H1 (cell line): ENCODE results near the gene AIFM3. TPM values are rescaled to one million over a fixed set of nuclear protein-coding genes. Genes with fewer than 3 reads are reported as not detected.

Experiments
- CTCF ChIA-PET: fragments of 300-600 bp; sonication (Branson Sonifier 250); formaldehyde crosslinking; loops from one replicate; lab custom pipeline; 2021; ENCODE audit not compliant: partially characterized antibody; lab: Charles Lee
- POLR2A ChIA-PET: fragments of 300-600 bp; sonication (Branson Sonifier 250); formaldehyde crosslinking; loops from one replicate; lab custom pipeline; 2021; ENCODE audit warnings: inconsistent platforms; ENCODE audit not compliant: partially characterized antibody; lab: Charles Lee
- DNase-seq, 2 experiments: peaks; one replicate each; pipeline versions ENCODE4 v3.0.0 to v3.0.0-alpha.2; 2010 to 2022; ENCODE audit warnings: low spot score in 2 of 2, low read depth in 1 of 2, mixed read lengths in 1 of 2
- FAIRE-seq: peaks from 2 replicates; lab custom pipeline; 2011; peaks lifted over from hg19 to GRCh38; lab: Jason Lieb, UNC
- H2AFZ ChIP-seq: 2 replicates; pipeline ENCODE4 v1.8.1; 2012; ENCODE audit warnings: low read length, inconsistent platforms
- H2AK5ac ChIP-seq: 2 replicates; pipeline ENCODE4 v1.6.1; 2013; ENCODE audit warnings: low read depth, low read length
- H2BK120ac ChIP-seq: replicated peaks from 2 replicates; pipeline ENCODE3; 2013; ENCODE audit warnings: low read depth, low read length, inconsistent platforms
- H2BK12ac ChIP-seq: 2 replicates; pipeline ENCODE4 v1.6.1; 2013; ENCODE audit warnings: low read depth, low read length
- H2BK15ac ChIP-seq: 2 replicates; pipeline ENCODE4 v1.6.1; 2013; ENCODE audit warnings: low read length
- H2BK20ac ChIP-seq: 2 replicates; pipeline ENCODE4 v1.6.1; 2013; ENCODE audit warnings: low read length
- H2BK5ac ChIP-seq: 2 replicates; pipeline ENCODE4 v1.6.1; 2013; ENCODE audit warnings: low read depth, low read length
- H3K14ac ChIP-seq: 2 replicates; pipeline ENCODE4 v1.6.1; 2013; ENCODE audit warnings: inconsistent platforms; ENCODE audit not compliant: insufficient read length
- H3K18ac ChIP-seq: 2 replicates; pipeline ENCODE4 v1.6.1; 2013; ENCODE audit warnings: low read length; ENCODE audit errors: extremely low read depth
- H3K23ac ChIP-seq: 2 replicates; pipeline ENCODE4 v1.6.1; 2013; ENCODE audit warnings: inconsistent platforms; ENCODE audit not compliant: insufficient read length
- H3K23me2 ChIP-seq: 2 replicates; pipeline ENCODE4 v1.6.1; 2013; ENCODE audit warnings: low read depth, low read length
- H3K27ac ChIP-seq: 2 replicates; pipeline ENCODE4 v1.6.1; 2011; ENCODE audit warnings: low read depth, low read length, inconsistent platforms
- H3K27me3 ChIP-seq, 4 experiments: replicated peaks in 1 of 4; 1 replicate in 1 of 4; 2 replicates in 3 of 4; pipeline versions ENCODE4 v1.6.1 to v1.8.1; 2011 to 2013; ENCODE audit warnings: low read length in 3 of 4, mild to moderate bottlenecking in 3 of 4, inconsistent platforms in 2 of 4, mixed read lengths in 2 of 4, moderate library complexity in 1 of 4; ENCODE audit not compliant: control insufficient read depth in 3 of 4, insufficient read depth in 3 of 4; ENCODE audit errors: extremely low read depth in 1 of 4
- H3K36me3 ChIP-seq, 4 experiments: 2 replicates each; pipeline versions ENCODE4 v1.6.1 to v1.8.1; 2011 to 2013; ENCODE audit warnings: mild to moderate bottlenecking in 4 of 4, low read length in 3 of 4, moderate library complexity in 2 of 4, control low read depth in 1 of 4, inconsistent platforms in 1 of 4; ENCODE audit not compliant: insufficient read depth in 4 of 4, control insufficient read depth in 2 of 4
- H3K4ac ChIP-seq: replicated peaks from 2 replicates; pipeline ENCODE3; 2013; ENCODE audit warnings: low read length, low read depth, mixed read lengths, inconsistent platforms; ENCODE audit not compliant: insufficient read length
- H3K4me1 ChIP-seq, 4 experiments: replicated peaks in 1 of 4; 1 replicate in 1 of 4; 2 replicates in 3 of 4; pipeline versions ENCODE4 v1.6.1 to v1.8.1; 2011 to 2013; ENCODE audit warnings: low read length in 3 of 4, inconsistent platforms in 2 of 4, mixed read lengths in 1 of 4; ENCODE audit not compliant: insufficient read depth in 4 of 4, control insufficient read depth in 3 of 4
- H3K4me2 ChIP-seq, 2 experiments: 2 replicates each; pipeline versions ENCODE4 v1.6.1 to v1.8.1; 2011 to 2013; ENCODE audit warnings: low read depth in 2 of 2, low read length in 2 of 2, control low read depth in 1 of 2, inconsistent platforms in 1 of 2, mild to moderate bottlenecking in 1 of 2; ENCODE audit not compliant: insufficient read depth in 1 of 2
- H3K4me3 ChIP-seq, 4 experiments: fragments of 200-600, 300-600 bp in 1 of 4; sonication (generic), shearing (Covaris generic), sonication (Bioruptor Twin) in 1 of 4; 2 replicates each; pipeline versions ENCODE4 v1.5.1 to v1.8.1; 2011 to 2016; ENCODE audit warnings: low read length in 4 of 4, low read depth in 3 of 4, control low read depth in 2 of 4, inconsistent platforms in 2 of 4, mild to moderate bottlenecking in 2 of 4, mixed read lengths in 1 of 4, moderate library complexity in 1 of 4; ENCODE audit not compliant: insufficient read depth in 2 of 4; ENCODE audit errors: extremely low read depth in 1 of 4
- H3K56ac ChIP-seq: replicated peaks from 2 replicates; pipeline ENCODE3; 2013; ENCODE audit warnings: low read depth, mild to moderate bottlenecking, mixed read lengths, low read length, inconsistent platforms; ENCODE audit not compliant: insufficient read length
- H3K79me1 ChIP-seq: 2 replicates; pipeline ENCODE4 v1.6.1; 2013; ENCODE audit warnings: low read depth, low read length, control low read depth
- H3K79me2 ChIP-seq, 2 experiments: 2 replicates each; pipeline versions ENCODE4 v1.6.1 to v1.8.1; 2012 to 2013; ENCODE audit warnings: low read length in 2 of 2, mild to moderate bottlenecking in 2 of 2, inconsistent platforms in 1 of 2; ENCODE audit not compliant: insufficient read depth in 2 of 2, control insufficient read depth in 1 of 2
- H3K9ac ChIP-seq, 4 experiments: replicated peaks in 1 of 4; 1 replicate in 1 of 4; 2 replicates in 3 of 4; pipeline versions ENCODE4 v1.6.1 to v1.8.1; 2011 to 2013; ENCODE audit warnings: low read depth in 3 of 4, low read length in 3 of 4, control low read depth in 2 of 4, mild to moderate bottlenecking in 2 of 4, moderate library complexity in 2 of 4, inconsistent platforms in 1 of 4; ENCODE audit errors: extremely low read depth in 1 of 4
- H3K9me3 ChIP-seq, 2 experiments: 2 replicates each; pipeline versions ENCODE4 v1.6.1 to v1.8.1; 2012 to 2013; ENCODE audit warnings: mild to moderate bottlenecking in 2 of 2, moderate library complexity in 2 of 2, control low read depth in 1 of 2, inconsistent platforms in 1 of 2, low read depth in 1 of 2, low read length in 1 of 2, mixed read lengths in 1 of 2; ENCODE audit not compliant: insufficient read depth in 2 of 2
- H4K20me1 ChIP-seq, 2 experiments: replicated peaks in 1 of 2; 2 replicates each; pipeline versions ENCODE3 to v1.8.1; 2011 to 2013; ENCODE audit warnings: inconsistent platforms in 2 of 2, low read length in 2 of 2, mild to moderate bottlenecking in 1 of 2; ENCODE audit not compliant: insufficient read depth in 2 of 2, control insufficient read depth in 1 of 2
- H4K5ac ChIP-seq: 2 replicates; pipeline ENCODE4 v1.6.1; 2013; ENCODE audit warnings: low read length, low read depth, mixed read lengths, inconsistent platforms; ENCODE audit not compliant: insufficient read length
- H4K8ac ChIP-seq: 2 replicates; pipeline ENCODE4 v1.8.0; 2013; ENCODE audit warnings: mild to moderate bottlenecking, moderate library complexity, low read length, inconsistent platforms; ENCODE audit not compliant: insufficient read depth; ENCODE audit errors: extremely low read depth
- H4K91ac ChIP-seq: replicated peaks from 2 replicates; pipeline ENCODE3; 2013; ENCODE audit warnings: low read length, mixed read lengths, inconsistent platforms; ENCODE audit not compliant: insufficient read length
- BRCA1 ChIP-seq: IDR thresholded peaks from 2 replicates; pipeline ENCODE4 v1.6.1; 2012; ENCODE audit warnings: low read depth, low read length, improper control_type of control experiment
- CREB1 ChIP-seq: IDR thresholded peaks from 2 replicates; pipeline ENCODE4 v1.6.1; 2012; ENCODE audit warnings: inconsistent platforms
- GABPA ChIP-seq: IDR thresholded peaks from 2 replicates; pipeline ENCODE4 v1.6.1; 2011; ENCODE audit warnings: mild to moderate bottlenecking, low read length, moderate library complexity, borderline replicate concordance; ENCODE audit not compliant: insufficient read depth
- MAFK ChIP-seq: IDR thresholded peaks from 2 replicates; pipeline ENCODE4 v1.6.1; 2012; ENCODE audit warnings: low read depth, mild to moderate bottlenecking, improper control_type of control experiment, low read length
- POLR2AphosphoS5 ChIP-seq: IDR thresholded peaks from 2 replicates; pipeline ENCODE4 v1.6.1; 2011; ENCODE audit warnings: low read depth, low read length
- SP1 ChIP-seq: IDR thresholded peaks from 2 replicates; pipeline ENCODE4 v1.6.1; 2011; ENCODE audit warnings: low read depth, low read length
- SUZ12 ChIP-seq: fragments of 200-600 bp; sonication (generic); IDR thresholded peaks from 2 replicates; pipeline ENCODE4 v1.6.1; 2012; ENCODE audit warnings: mild to moderate bottlenecking, inconsistent platforms, low read length, moderate library complexity, mixed read lengths
- TAF7 ChIP-seq: optimal IDR thresholded peaks from 2 replicates; pipeline ENCODE3; 2011; ENCODE audit warnings: low read depth, mild to moderate bottlenecking, inconsistent platforms, low read length, moderate library complexity, borderline replicate concordance
- WGBS, 2 experiments: shearing (Covaris generic) in 1 of 2; methylation state at CpG; one replicate each; pipeline versions ENCODE4 v1.1.6 to v1.1.7; 2013 to 2015; ENCODE audit warnings: low lambda C conversion rate in 2 of 2, mixed read lengths in 2 of 2, inconsistent platforms in 1 of 2, low coverage in 1 of 2, missing lambda C conversion rate in 1 of 2; ENCODE audit not compliant: insufficient replicate concordance in 2 of 2, insufficient coverage in 1 of 2, insufficient read length in 1 of 2; ENCODE audit errors: extremely low coverage in 1 of 2, missing lambda C conversion rate in 1 of 2; 5-methylcytosine and 5-hydroxymethylcytosine counted together
- polyA plus RNA-seq, 7 experiments: library from polyadenylated mRNA; depleted of rRNA in 3 of 7; stranded (reverse) in 5 of 7; unstranded in 2 of 7; fragments of >200 nt in 5 of 7; fragments of 200-250 nt in 2 of 7; gene quantifications; 1 replicate in 5 of 7; 2 replicates in 1 of 7; 4 replicates in 1 of 7; pipeline versions ENCODE4 v1.2.1 to v1.2.3, GENCODE V29; 2011 to 2013; ENCODE audit warnings: missing spikeins in 2 of 7, mixed read lengths in 2 of 7
- total RNA-seq: library from RNA; stranded (reverse); fragmentation: NEBNext Ultra II Directional; extraction: Animal tissue kit (Norgen Biotek cat#: 25700); gene quantifications from 2 replicates; pipeline ENCODE4 v1.2.1, GENCODE V29; 2021

The AIFM3 gene
- total and polyA plus RNA-seq, 2 of the 8 experiments (the other 6 are each of a cell fraction or from before 2014, with no cell fraction given) = 0.86 to 1.4 TPM

- CTCF ChIA-PET = interaction anchor here (1.0 to 10.9 kb wide), 4 partner anchors 17 to 128 kb away, joined by 4 to 115 read pairs (median 6); partner anchors contain the start of gene THAP7
- H4K8ac ChIP-seq = no peak overlapping the region
- POLR2A ChIA-PET = interaction anchor here (0.8 to 2.3 kb wide), 3 partner anchors 7 to 25 kb away, joined by 3 to 11 read pairs (median 3); partner anchors contain the start of gene LZTR1
- H2BK12ac ChIP-seq = no peak overlapping the region
- no peak overlapping the region for H3K4me2 ChIP-seq
- H3K9ac ChIP-seq = no peak overlapping the region; a peak in 1 of 7 replicates
- no peak overlapping the region for H2BK120ac ChIP-seq
- H3K4me3 ChIP-seq = no peak overlapping the region
- FAIRE-seq (no peak), DNase-seq (no peak)
- no peak overlapping the region for H3K27ac ChIP-seq
- no peak overlapping the region for H2BK20ac ChIP-seq
- H3K56ac ChIP-seq = no peak overlapping the region
- no peaks in the 10 kb centered on the region for H3K79me2 ChIP-seq
- peaks cover 11 to 17% of the 10 kb centered on the region in 2 experiments for H3K9me3 ChIP-seq
- no peaks in the 10 kb centered on the region for H3K79me1 ChIP-seq
- H3K4ac ChIP-seq = no peak overlapping the region
- peak overlapping the region; percentile 53; the same call in 1 of the 2 replicates for H2BK15ac ChIP-seq
- no peak overlapping the region for H2AK5ac ChIP-seq
- peaks cover 0 to 8% (median 5%) of the 10 kb centered on the region in 4 experiments; a peak in 6 of 7 replicates for H3K4me1 ChIP-seq
- H2BK5ac ChIP-seq = no peak overlapping the region
- H3K14ac ChIP-seq = no peak overlapping the region
- H3K23ac ChIP-seq = no peak overlapping the region
- no peak overlapping the region for H3K18ac ChIP-seq
- no peaks in the 10 kb centered on the region for H3K36me3 ChIP-seq
- peaks cover 1 to 2% of the 10 kb centered on the region in 2 experiments for H4K20me1 ChIP-seq
- H3K23me2 ChIP-seq = 0 out of 2 replicates have a peak, but pooled peaks cover 2% of the 10 kb centered on the region
- peak overlapping the region; percentile 35 for H4K91ac ChIP-seq
- peaks cover 0 to 17% (median 2%) of the 10 kb centered on the region in 4 experiments; a peak in 4 of 7 replicates for H3K27me3 ChIP-seq
- WGBS, 2 experiments = 86% methylated on average over 15 of the region's 16 CpGs; no CpG with 5 or more reads in 1 of the 2 experiments
- no peak overlapping the region for H2AFZ ChIP-seq
- no peak for TF ChIP-seq SP1
- TF ChIP-seq BRCA1 = no peak
- no peak for TF ChIP-seq POLR2AphosphoS5
- TF ChIP-seq GABPA = no peak
- no peak for TF ChIP-seq MAFK
- no peak for TF ChIP-seq CREB1
- no peak for TF ChIP-seq SUZ12
- no peak for TF ChIP-seq TAF7
- H4K5ac ChIP-seq = no peak overlapping the region
Observed at GRCh38 chr22:20974336-20974955, 7.4 kb downstream of the AIFM3 start.
